Measurements from ENCODE around the gene THAP4. TPM values are rescaled to one million over a fixed set of nuclear protein-coding genes. Genes with fewer than 3 reads are reported as not detected.

THAP4 gene
- total and polyA plus RNA-seq, 2 experiments from 2014 or later, result 62.9 to 80.4 TPM

DNA sequence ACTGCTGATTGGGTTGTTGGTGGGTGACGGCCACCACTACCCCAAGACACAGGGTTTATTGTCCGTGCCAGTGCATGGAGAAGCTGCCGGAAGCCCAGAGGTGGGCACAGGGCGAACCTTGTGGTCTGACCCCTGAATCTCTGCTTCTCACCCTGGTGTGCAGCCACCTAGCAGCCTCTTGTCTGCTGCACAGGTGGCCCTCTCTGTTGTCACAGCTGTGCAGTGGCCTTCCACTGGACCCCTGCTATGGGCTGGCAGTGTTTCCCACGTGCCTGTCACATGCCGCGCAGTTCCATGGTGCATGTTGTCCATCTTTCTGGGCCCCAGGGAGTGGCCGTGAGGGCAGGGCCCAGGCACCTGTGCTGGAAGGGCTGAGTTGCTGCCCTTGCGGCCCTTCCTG lies 15.8 kb upstream of the THAP4 start:
- H3K36me3 ChIP-seq (ENCODE audit: insufficient read depth), result peaks cover 6% of the 10 kb centered on the region
- peaks cover 51% of the 10 kb centered on the region for H3K79me2 ChIP-seq (replicated peaks; ENCODE audit: insufficient read depth)
- Mint-ChIP-seq H3K4me3 (no peak overlapping the region), H3K9me3 (no peaks in the 10 kb centered on the region; the same call in 2 of the 3 replicates), H3K4me1 (peaks cover 26% of the 10 kb centered on the region), H3K27me3 (ENCODE audit: insufficient read depth, low read depth, poor library complexity) (peaks cover 5% of the 10 kb centered on the region), H3K36me3 (ENCODE audit: low read depth) (peaks cover 60% of the 10 kb centered on the region), H3K27ac (no peak overlapping the region)
- H4K20me1 ChIP-seq (replicated peaks; ENCODE audit: insufficient read depth), result peaks cover 35% of the 10 kb centered on the region
- H3K4me1 ChIP-seq (ENCODE audit: insufficient read depth), result peaks cover 19% of the 10 kb centered on the region
- H3K9me2 ChIP-seq (ENCODE audit: insufficient read depth), result no peaks in the 10 kb centered on the region
- no peak overlapping the region for H3K4me3 ChIP-seq
- no peaks in the 10 kb centered on the region for H3F3A ChIP-seq (replicated peaks; ENCODE audit: low read depth)
- H3K4me2 ChIP-seq, result no peak overlapping the region
- H3K27me3 ChIP-seq (ENCODE audit: insufficient read depth), result no peaks in the 10 kb centered on the region
- H3K27ac ChIP-seq (ENCODE audit: low read depth), result no peak overlapping the region
- no peak overlapping the region for H2AFZ ChIP-seq
- ATAC-seq (no peak), DNase-seq (ENCODE audit: low spot score) (no peak)
- no peak for TF ChIP-seq STAT1 (IDR thresholded peaks at IDR 0.05; ENCODE audit: unreplicated experiment)
- no peak for TF ChIP-seq POLR2AphosphoS5 (IDR thresholded peaks at IDR 0.05; ENCODE audit: low read depth)
- no peak for TF ChIP-seq NANOG (IDR thresholded peaks at IDR 0.05; ENCODE audit: borderline replicate concordance)
- TF ChIP-seq, protein P1, sequence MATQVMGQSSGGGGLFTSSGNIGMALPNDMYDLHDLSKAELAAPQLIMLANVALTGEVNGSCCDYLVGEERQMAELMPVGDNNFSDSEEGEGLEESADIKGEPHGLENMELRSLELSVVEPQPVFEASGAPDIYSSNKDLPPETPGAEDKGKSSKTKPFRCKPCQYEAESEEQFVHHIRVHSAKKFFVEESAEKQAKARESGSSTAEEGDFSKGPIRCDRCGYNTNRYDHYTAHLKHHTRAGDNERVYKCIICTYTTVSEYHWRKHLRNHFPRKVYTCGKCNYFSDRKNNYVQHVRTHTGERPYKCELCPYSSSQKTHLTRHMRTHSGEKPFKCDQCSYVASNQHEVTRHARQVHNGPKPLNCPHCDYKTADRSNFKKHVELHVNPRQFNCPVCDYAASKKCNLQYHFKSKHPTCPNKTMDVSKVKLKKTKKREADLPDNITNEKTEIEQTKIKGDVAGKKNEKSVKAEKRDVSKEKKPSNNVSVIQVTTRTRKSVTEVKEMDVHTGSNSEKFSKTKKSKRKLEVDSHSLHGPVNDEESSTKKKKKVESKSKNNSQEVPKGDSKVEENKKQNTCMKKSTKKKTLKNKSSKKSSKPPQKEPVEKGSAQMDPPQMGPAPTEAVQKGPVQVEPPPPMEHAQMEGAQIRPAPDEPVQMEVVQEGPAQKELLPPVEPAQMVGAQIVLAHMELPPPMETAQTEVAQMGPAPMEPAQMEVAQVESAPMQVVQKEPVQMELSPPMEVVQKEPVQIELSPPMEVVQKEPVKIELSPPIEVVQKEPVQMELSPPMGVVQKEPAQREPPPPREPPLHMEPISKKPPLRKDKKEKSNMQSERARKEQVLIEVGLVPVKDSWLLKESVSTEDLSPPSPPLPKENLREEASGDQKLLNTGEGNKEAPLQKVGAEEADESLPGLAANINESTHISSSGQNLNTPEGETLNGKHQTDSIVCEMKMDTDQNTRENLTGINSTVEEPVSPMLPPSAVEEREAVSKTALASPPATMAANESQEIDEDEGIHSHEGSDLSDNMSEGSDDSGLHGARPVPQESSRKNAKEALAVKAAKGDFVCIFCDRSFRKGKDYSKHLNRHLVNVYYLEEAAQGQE (IDR thresholded peaks at IDR 0.05; ENCODE audit: unreplicated experiment), result no peak

DNA sequence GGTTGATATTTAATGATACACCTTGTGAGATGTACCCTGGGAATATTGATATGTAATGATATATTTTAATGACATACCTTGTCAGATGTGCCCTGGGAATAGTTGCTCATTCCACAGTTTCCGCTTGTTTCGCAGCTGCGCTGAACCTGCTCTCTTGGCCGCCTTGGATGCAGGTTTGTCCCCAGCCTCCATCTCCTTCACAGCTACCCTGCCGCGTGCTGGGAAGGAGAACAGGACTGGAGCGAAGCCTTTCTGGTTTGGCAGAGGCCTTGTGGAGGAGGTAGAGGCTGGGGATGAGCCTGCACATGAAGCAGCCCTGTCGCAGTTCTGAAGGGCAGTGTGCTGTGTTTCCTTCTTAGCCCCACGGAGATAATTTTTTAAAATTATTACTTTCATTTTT lies 15.2 kb upstream of the THAP4 start:
- DNase-seq (ENCODE audit: low spot score) (no peak), ATAC-seq (no peak)
- Histone ChIP-seq H3K27me3 (ENCODE audit: insufficient read depth) (no peaks in the 10 kb centered on the region), H3K36me3 (ENCODE audit: insufficient read depth) (peaks cover 6% of the 10 kb centered on the region), H3F3A (replicated peaks; ENCODE audit: low read depth) (no peaks in the 10 kb centered on the region), H3K27ac (ENCODE audit: low read depth) (no peak overlapping the region), H3K4me1 (ENCODE audit: insufficient read depth) (peaks cover 19% of the 10 kb centered on the region), H4K20me1 (replicated peaks; ENCODE audit: insufficient read depth) (peaks cover 39% of the 10 kb centered on the region), H3K4me3 (no peak overlapping the region), H3K79me2 (replicated peaks; ENCODE audit: insufficient read depth) (peaks cover 57% of the 10 kb centered on the region), H3K9me2 (ENCODE audit: insufficient read depth) (no peaks in the 10 kb centered on the region), H3K4me2 (no peak overlapping the region), H2AFZ (no peak overlapping the region)
- H3K4me3 Mint-ChIP-seq, result no peak overlapping the region
- peaks cover 56% of the 10 kb centered on the region for H3K36me3 Mint-ChIP-seq (ENCODE audit: low read depth)
- H3K9me3 Mint-ChIP-seq, result no peaks in the 10 kb centered on the region; the same call in 2 of the 3 replicates
- H3K4me1 Mint-ChIP-seq, result peaks cover 26% of the 10 kb centered on the region
- H3K27me3 Mint-ChIP-seq (ENCODE audit: insufficient read depth, low read depth, poor library complexity), result peaks cover 5% of the 10 kb centered on the region
- H3K27ac Mint-ChIP-seq, result no peak overlapping the region
- TF ChIP-seq, protein P2, sequence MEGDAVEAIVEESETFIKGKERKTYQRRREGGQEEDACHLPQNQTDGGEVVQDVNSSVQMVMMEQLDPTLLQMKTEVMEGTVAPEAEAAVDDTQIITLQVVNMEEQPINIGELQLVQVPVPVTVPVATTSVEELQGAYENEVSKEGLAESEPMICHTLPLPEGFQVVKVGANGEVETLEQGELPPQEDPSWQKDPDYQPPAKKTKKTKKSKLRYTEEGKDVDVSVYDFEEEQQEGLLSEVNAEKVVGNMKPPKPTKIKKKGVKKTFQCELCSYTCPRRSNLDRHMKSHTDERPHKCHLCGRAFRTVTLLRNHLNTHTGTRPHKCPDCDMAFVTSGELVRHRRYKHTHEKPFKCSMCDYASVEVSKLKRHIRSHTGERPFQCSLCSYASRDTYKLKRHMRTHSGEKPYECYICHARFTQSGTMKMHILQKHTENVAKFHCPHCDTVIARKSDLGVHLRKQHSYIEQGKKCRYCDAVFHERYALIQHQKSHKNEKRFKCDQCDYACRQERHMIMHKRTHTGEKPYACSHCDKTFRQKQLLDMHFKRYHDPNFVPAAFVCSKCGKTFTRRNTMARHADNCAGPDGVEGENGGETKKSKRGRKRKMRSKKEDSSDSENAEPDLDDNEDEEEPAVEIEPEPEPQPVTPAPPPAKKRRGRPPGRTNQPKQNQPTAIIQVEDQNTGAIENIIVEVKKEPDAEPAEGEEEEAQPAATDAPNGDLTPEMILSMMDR (conservative IDR thresholded peaks at IDR 0.05; ENCODE audit: low read depth in 2 of 2), result no peak
- TF ChIP-seq, protein P3, sequence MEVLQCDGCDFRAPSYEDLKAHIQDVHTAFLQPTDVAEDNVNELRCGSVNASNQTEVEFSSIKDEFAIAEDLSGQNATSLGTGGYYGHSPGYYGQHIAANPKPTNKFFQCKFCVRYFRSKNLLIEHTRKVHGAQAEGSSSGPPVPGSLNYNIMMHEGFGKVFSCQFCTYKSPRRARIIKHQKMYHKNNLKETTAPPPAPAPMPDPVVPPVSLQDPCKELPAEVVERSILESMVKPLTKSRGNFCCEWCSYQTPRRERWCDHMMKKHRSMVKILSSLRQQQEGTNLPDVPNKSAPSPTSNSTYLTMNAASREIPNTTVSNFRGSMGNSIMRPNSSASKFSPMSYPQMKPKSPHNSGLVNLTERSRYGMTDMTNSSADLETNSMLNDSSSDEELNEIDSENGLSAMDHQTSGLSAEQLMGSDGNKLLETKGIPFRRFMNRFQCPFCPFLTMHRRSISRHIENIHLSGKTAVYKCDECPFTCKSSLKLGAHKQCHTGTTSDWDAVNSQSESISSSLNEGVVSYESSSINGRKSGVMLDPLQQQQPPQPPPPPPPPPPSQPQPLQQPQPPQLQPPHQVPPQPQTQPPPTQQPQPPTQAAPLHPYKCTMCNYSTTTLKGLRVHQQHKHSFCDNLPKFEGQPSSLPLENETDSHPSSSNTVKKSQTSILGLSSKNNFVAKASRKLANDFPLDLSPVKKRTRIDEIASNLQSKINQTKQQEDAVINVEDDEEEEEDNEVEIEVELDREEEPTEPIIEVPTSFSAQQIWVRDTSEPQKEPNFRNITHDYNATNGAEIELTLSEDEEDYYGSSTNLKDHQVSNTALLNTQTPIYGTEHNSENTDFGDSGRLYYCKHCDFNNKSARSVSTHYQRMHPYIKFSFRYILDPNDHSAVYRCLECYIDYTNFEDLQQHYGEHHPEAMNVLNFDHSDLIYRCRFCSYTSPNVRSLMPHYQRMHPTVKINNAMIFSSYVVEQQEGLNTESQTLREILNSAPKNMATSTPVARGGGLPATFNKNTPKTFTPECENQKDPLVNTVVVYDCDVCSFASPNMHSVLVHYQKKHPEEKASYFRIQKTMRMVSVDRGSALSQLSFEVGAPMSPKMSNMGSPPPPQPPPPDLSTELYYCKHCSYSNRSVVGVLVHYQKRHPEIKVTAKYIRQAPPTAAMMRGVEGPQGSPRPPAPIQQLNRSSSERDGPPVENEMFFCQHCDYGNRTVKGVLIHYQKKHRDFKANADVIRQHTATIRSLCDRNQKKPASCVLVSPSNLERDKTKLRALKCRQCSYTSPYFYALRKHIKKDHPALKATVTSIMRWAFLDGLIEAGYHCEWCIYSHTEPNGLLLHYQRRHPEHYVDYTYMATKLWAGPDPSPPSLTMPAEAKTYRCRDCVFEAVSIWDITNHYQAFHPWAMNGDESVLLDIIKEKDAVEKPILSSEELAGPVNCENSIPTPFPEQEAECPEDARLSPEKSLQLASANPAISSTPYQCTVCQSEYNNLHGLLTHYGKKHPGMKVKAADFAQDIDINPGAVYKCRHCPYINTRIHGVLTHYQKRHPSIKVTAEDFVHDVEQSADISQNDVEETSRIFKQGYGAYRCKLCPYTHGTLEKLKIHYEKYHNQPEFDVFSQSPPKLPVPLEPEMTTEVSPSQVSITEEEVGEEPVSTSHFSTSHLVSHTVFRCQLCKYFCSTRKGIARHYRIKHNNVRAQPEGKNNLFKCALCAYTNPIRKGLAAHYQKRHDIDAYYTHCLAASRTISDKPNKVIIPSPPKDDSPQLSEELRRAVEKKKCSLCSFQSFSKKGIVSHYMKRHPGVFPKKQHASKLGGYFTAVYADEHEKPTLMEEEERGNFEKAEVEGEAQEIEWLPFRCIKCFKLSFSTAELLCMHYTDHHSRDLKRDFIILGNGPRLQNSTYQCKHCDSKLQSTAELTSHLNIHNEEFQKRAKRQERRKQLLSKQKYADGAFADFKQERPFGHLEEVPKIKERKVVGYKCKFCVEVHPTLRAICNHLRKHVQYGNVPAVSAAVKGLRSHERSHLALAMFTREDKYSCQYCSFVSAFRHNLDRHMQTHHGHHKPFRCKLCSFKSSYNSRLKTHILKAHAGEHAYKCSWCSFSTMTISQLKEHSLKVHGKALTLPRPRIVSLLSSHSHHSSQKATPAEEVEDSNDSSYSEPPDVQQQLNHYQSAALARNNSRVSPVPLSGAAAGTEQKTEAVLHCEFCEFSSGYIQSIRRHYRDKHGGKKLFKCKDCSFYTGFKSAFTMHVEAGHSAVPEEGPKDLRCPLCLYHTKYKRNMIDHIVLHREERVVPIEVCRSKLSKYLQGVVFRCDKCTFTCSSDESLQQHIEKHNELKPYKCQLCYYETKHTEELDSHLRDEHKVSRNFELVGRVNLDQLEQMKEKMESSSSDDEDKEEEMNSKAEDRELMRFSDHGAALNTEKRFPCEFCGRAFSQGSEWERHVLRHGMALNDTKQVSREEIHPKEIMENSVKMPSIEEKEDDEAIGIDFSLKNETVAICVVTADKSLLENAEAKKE (CRISPR knock-in tag; IDR thresholded peaks at IDR 0.05), result no peak
- TF ChIP-seq NANOG (IDR thresholded peaks at IDR 0.05; ENCODE audit: borderline replicate concordance), result no peak
- TF ChIP-seq, protein P4, sequence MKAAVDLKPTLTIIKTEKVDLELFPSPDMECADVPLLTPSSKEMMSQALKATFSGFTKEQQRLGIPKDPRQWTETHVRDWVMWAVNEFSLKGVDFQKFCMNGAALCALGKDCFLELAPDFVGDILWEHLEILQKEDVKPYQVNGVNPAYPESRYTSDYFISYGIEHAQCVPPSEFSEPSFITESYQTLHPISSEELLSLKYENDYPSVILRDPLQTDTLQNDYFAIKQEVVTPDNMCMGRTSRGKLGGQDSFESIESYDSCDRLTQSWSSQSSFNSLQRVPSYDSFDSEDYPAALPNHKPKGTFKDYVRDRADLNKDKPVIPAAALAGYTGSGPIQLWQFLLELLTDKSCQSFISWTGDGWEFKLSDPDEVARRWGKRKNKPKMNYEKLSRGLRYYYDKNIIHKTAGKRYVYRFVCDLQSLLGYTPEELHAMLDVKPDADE (IDR thresholded peaks at IDR 0.05), result no peak
- TF ChIP-seq CREB1 (CRISPR knock-in tag; IDR thresholded peaks at IDR 0.05; ENCODE audit: low read depth), result no peak
- TF ChIP-seq ZNF331 (CRISPR knock-in tag; IDR thresholded peaks at IDR 0.05; ENCODE audit: low read depth), result no peak
- no peak for TF ChIP-seq EZH2 (IDR thresholded peaks at IDR 0.05; ENCODE audit: low read depth, unreplicated experiment)
